GM23248 (cell line): Measurements from ENCODE around the gene C1orf35. TPM values are rescaled to one million over a fixed set of nuclear protein-coding genes. Genes with fewer than 3 reads are reported as not detected.

ENCODE experiments used
- DNase-seq: peaks from one replicate; pipeline ENCODE4 v3.0.0-alpha.2; 2015
- H2AFZ ChIP-seq: fragments of 200-600 bp; sonication (generic); 2 replicates; pipeline ENCODE4 v1.6.1; 2016; ENCODE audit warnings: antibody characterized with exemption
- H3F3A ChIP-seq: fragments of 200-600 bp; sonication (generic); 2 replicates; pipeline ENCODE4 v1.6.1; 2016; ENCODE audit warnings: mild to moderate bottlenecking, antibody characterized with exemption, mixed run types; ENCODE audit not compliant: insufficient read depth
- H3K27ac ChIP-seq: fragments of 200-600 bp; sonication (generic); 2 replicates; pipeline ENCODE4 v1.5.1; 2016; ENCODE audit warnings: mild to moderate bottlenecking
- H3K27me3 ChIP-seq: fragments of 200-600 bp; sonication (generic); replicated peaks from 2 replicates; pipeline ENCODE4 v1.6.1; 2016; ENCODE audit warnings: mild to moderate bottlenecking; ENCODE audit not compliant: insufficient read depth
- H3K36me3 ChIP-seq: fragments of 200-600 bp; sonication (generic); 2 replicates; pipeline ENCODE4 v1.6.1; 2016; ENCODE audit warnings: low read depth, mild to moderate bottlenecking
- H3K4me1 ChIP-seq: fragments of 200-600 bp; sonication (generic); 2 replicates; pipeline ENCODE4 v1.6.1; 2016; ENCODE audit warnings: mild to moderate bottlenecking; ENCODE audit not compliant: insufficient read depth
- H3K4me2 ChIP-seq: fragments of 200-600 bp; sonication (generic); one replicate; pipeline ENCODE4 v1.6.1; 2016; ENCODE audit warnings: mild to moderate bottlenecking; ENCODE audit not compliant: unreplicated experiment
- H3K4me3 ChIP-seq: fragments of 200-600 bp; sonication (generic); 2 replicates; pipeline ENCODE4 v1.5.1; 2016; ENCODE audit warnings: mild to moderate bottlenecking
- H3K79me2 ChIP-seq: fragments of 200-600 bp; sonication (generic); 2 replicates; pipeline ENCODE4 v1.6.1; 2016; ENCODE audit warnings: mild to moderate bottlenecking; ENCODE audit not compliant: insufficient read depth
- H3K9ac ChIP-seq: fragments of 200-600 bp; sonication (generic); 2 replicates; pipeline ENCODE4 v1.6.1; 2016; ENCODE audit warnings: mild to moderate bottlenecking
- H3K9me2 ChIP-seq: fragments of 200-600 bp; sonication (generic); 2 replicates; pipeline ENCODE4 v1.6.1; 2016; ENCODE audit warnings: mixed run types, mild to moderate bottlenecking, moderate library complexity; ENCODE audit not compliant: insufficient read depth
- H3K9me3 ChIP-seq: fragments of 200-600 bp; sonication (generic); one replicate; pipeline ENCODE4 v1.6.1; 2017; ENCODE audit warnings: low read depth
- H4K20me1 ChIP-seq: fragments of 200-600 bp; sonication (generic); 2 replicates; pipeline ENCODE4 v1.6.0; 2016; ENCODE audit not compliant: insufficient read depth
- EZH2 ChIP-seq: fragments of 200-600 bp; sonication (generic); IDR thresholded peaks from 2 replicates; pipeline ENCODE4 v1.6.1; 2018; ENCODE audit warnings: antibody characterized with exemption, mild to moderate bottlenecking; ENCODE audit not compliant: insufficient read depth, poor library complexity, severe bottlenecking
- EZH2phosphoT487 ChIP-seq: fragments of 200-600 bp; sonication (generic); IDR thresholded peaks from 2 replicates; pipeline ENCODE4 v1.6.1; 2018; ENCODE audit warnings: antibody characterized with exemption, moderate library complexity, mild to moderate bottlenecking, low read depth; ENCODE audit not compliant: insufficient read depth
- WGBS, 2 experiments: methylation state at CpG; one replicate each; pipeline ENCODE4 v1.1.6; 2015 to 2017; ENCODE audit warnings: low lambda C conversion rate in 2 of 2, low coverage in 1 of 2; ENCODE audit errors: missing lambda C conversion rate in 2 of 2; 5-methylcytosine and 5-hydroxymethylcytosine counted together
- in situ Hi-C: fragments of 300-500 bp; cut with MboI; formaldehyde crosslinking; loops from 2 replicates; pipeline ENCODE4 v1.15.0; 2020
- polyA plus RNA-seq: library from polyadenylated mRNA; unstranded; fragments of >200 nt; fragmentation: Nextera tagmentation; extraction: Ambion mirVana; gene quantifications from 2 replicates; pipeline ENCODE4 v1.2.1, GENCODE V29; 2016
- total RNA-seq: library from RNA; depleted of rRNA; stranded (reverse); fragments of >200 nt; shearing (Covaris generic); gene quantifications from 2 replicates; pipeline ENCODE4 v1.2.3, GENCODE V29; 2014

Gene C1orf35
- total and polyA plus RNA-seq, 2 experiments from 2014 or later: 11.6 to 19.9 TPM

GRCh38 chr1:228142701-228143136 is 39.6 kb upstream of the C1orf35 start:
- Histone ChIP-seq H3K36me3 (no peaks in the 10 kb centered on the region), H3K4me3 (peak overlapping the region; percentile 91; the same call in 1 of the 2 replicates), H3K9ac (peak overlapping the region; percentile 96; the same call in 1 of the 2 replicates), H3K9me3 (no peaks in the 10 kb centered on the region), H3K4me1 (peaks cover 19% of the 10 kb centered on the region), H3K27ac (peak overlapping the region; percentile 93), H4K20me1 (peaks cover 24% of the 10 kb centered on the region; the same call in 1 of the 2 replicates), H2AFZ (no peak overlapping the region), H3K79me2 (peaks cover 73% of the 10 kb centered on the region), H3K27me3 (no peaks in the 10 kb centered on the region), H3F3A (no peaks in the 10 kb centered on the region), H3K4me2 (peak overlapping the region; percentile 89), H3K9me2 (no peaks in the 10 kb centered on the region)
- in situ Hi-C loops: no loop called here
- DNase-seq: no peak
- 50% methylated on average over 10 to 11 of the region's 11 CpGs for WGBS, 2 experiments
- TF ChIP-seq EZH2 (no peak), EZH2phosphoT487 (no peak)

GRCh38 chr1:228142155-228142691 is 39.1 kb upstream of the C1orf35 start:
- Histone ChIP-seq H3K4me2 (peak overlapping the region; percentile 89), H3K4me3 (peak overlapping the region; percentile 91), H3K79me2 (peaks cover 68% of the 10 kb centered on the region), H3K9me3 (no peaks in the 10 kb centered on the region), H3K27ac (peak overlapping the region; percentile 93), H3F3A (no peaks in the 10 kb centered on the region), H3K9me2 (no peaks in the 10 kb centered on the region), H3K9ac (peak overlapping the region; percentile 96), H3K36me3 (no peaks in the 10 kb centered on the region), H2AFZ (no peak overlapping the region), H3K4me1 (peaks cover 19% of the 10 kb centered on the region), H4K20me1 (peaks cover 24% of the 10 kb centered on the region; the same call in 1 of the 2 replicates), H3K27me3 (no peaks in the 10 kb centered on the region)
- 63 to 68% methylated on average over 12 to 16 of the region's 16 CpGs for WGBS, 2 experiments
- no peak for DNase-seq
- TF ChIP-seq EZH2phosphoT487 (no peak), EZH2 (no peak)
- in situ Hi-C loops: no loop called here

DNA sequence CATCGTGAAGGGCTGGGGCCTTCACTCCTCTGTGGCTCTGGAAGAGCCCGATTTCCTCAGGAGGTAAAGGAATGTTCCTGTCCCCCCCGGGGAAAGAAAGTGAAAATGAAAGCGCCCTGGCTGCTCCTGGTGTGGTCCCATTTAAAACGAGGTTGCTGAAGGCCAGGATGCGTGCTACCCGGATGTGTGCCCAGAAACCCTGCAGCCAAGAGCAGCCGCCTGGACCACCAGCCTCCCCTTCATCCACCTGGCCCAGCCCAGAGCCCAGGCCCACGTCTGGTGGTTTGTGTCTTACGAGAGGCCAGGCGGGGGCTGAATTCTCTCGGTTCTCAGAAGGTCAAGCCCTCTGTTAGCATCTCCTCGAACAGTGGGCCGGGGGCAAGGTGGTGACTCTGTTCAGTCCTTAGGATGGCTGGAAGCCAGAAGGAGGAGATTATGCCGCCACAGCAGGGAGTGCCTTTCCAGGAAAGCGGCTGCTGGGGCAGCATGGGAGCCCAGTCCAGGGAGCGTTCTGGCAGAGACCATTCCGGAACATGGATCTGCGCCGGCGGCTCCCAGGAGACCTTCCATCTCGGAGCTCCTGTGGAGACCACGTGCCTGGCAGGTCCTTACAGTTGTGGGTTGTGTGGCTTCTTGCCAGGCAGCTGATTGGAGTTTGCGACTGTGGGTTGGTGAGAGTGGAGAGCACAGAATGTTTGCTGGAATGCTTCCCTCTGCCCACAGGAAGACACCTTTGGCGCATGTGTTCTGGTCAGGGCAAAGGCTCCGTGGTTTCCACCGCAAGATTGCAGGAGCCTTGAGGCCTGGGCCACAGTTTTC is 38.3 kb upstream of the C1orf35 start:
- H3K4me2 ChIP-seq: peak overlapping the region; percentile 89
- peak; percentile 75 for DNase-seq
- no peaks in the 10 kb centered on the region for H3F3A ChIP-seq
- 18 to 28% methylated on average over 27 of the region's 27 CpGs for WGBS, 2 experiments
- H3K9me2 ChIP-seq: no peaks in the 10 kb centered on the region
- peaks cover 19% of the 10 kb centered on the region for H3K4me1 ChIP-seq
- H3K9ac ChIP-seq: peak overlapping the region; percentile 96
- H3K27ac ChIP-seq: peak overlapping the region; percentile 93
- no peak for TF ChIP-seq EZH2
- no peak overlapping the region for H2AFZ ChIP-seq
- no peaks in the 10 kb centered on the region for H3K9me3 ChIP-seq
- in situ Hi-C loops: no loop called here
- H3K36me3 ChIP-seq: no peaks in the 10 kb centered on the region
- H3K27me3 ChIP-seq: peaks cover 5% of the 10 kb centered on the region; the same call in 1 of the 2 replicates
- H3K79me2 ChIP-seq: peaks cover 60% of the 10 kb centered on the region
- H4K20me1 ChIP-seq: peaks cover 24% of the 10 kb centered on the region; the same call in 1 of the 2 replicates
- peak overlapping the region; percentile 91 for H3K4me3 ChIP-seq

DNA sequence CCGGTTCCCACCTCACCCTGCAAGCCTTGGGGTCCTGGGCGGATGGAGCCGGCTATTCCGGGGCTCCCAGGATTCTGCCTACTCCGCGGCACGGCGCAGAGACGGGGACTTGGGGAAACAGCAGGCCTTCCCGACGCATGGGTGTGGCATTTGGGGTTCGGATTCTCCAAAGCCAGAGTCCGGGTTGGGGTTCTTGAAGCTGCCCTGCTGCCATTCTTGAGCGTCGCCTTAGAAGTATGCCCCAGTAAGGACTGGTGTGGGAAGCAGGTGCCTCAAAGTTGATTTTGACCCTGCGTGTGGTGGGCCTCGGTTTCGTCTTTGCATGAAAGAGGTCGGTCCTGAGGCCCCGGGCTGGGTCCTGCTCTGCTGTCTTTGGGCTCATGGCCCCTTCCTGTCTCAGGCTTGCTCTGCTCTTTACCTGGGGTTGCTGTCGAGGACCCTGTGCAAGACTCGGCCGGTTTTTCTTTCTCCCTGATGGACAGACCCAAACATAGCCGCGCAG is 37.6 kb upstream of the C1orf35 start:
- WGBS, 2 experiments: 1 to 3% methylated on average over 22 to 24 of the region's 25 CpGs

More for the DNA sequence above, 37.6 kb upstream of the C1orf35 start:
- Histone ChIP-seq H3K27me3 (peaks cover 11% of the 10 kb centered on the region; the same call in 1 of the 2 replicates), H3K4me3 (peak overlapping the region; percentile 91), H2AFZ (peak overlapping the region; percentile 64), H3K9me2 (no peaks in the 10 kb centered on the region), H3K4me2 (peak overlapping the region; percentile 89), H3K36me3 (no peaks in the 10 kb centered on the region), H4K20me1 (peaks cover 24% of the 10 kb centered on the region; the same call in 1 of the 2 replicates), H3F3A (no peaks in the 10 kb centered on the region), H3K79me2 (peaks cover 53% of the 10 kb centered on the region), H3K27ac (peak overlapping the region; percentile 93), H3K9ac (peak overlapping the region; percentile 96), H3K4me1 (peaks cover 19% of the 10 kb centered on the region), H3K9me3 (no peaks in the 10 kb centered on the region)
- in situ Hi-C loops: no loop called here
- TF ChIP-seq EZH2phosphoT487: no peak
- no peak for TF ChIP-seq EZH2
- no peak for DNase-seq
